Endothelial cell (in vitro differentiated cells): ENCODE data around the gene SGPL1. TPM values are rescaled to one million over a fixed set of nuclear protein-coding genes. Genes with fewer than 3 reads are reported as not detected.

Experiments used
- DNase-seq: peaks from one replicate; pipeline ENCODE4 v3.0.0; 2021; ENCODE audit warnings: low spot score
- H3K27ac Mint-ChIP-seq: one replicate; pipeline ENCODE4 v1.8.0; 2021; ENCODE audit warnings: mixed read lengths, inconsistent platforms; ENCODE audit not compliant: unreplicated experiment
- H3K27me3 Mint-ChIP-seq: one replicate; pipeline ENCODE4 v1.8.0; 2021; ENCODE audit warnings: mild to moderate bottlenecking, moderate library complexity, mixed read lengths, inconsistent platforms; ENCODE audit not compliant: unreplicated experiment
- H3K36me3 Mint-ChIP-seq: one replicate; pipeline ENCODE4 v1.8.0; 2021; ENCODE audit warnings: mild to moderate bottlenecking, low read depth, mixed read lengths, inconsistent platforms; ENCODE audit not compliant: unreplicated experiment
- H3K4me1 Mint-ChIP-seq: one replicate; pipeline ENCODE4 v1.8.0; 2021; ENCODE audit warnings: mild to moderate bottlenecking, mixed read lengths, inconsistent platforms; ENCODE audit not compliant: unreplicated experiment
- H3K4me3 Mint-ChIP-seq: one replicate; pipeline ENCODE4 v1.8.0; 2021; ENCODE audit warnings: mild to moderate bottlenecking, mixed read lengths, inconsistent platforms; ENCODE audit not compliant: unreplicated experiment
- H3K9me3 Mint-ChIP-seq: one replicate; pipeline ENCODE4 v1.8.0; 2021; ENCODE audit warnings: mixed read lengths, inconsistent platforms; ENCODE audit not compliant: unreplicated experiment
- total RNA-seq: library from RNA; stranded (reverse); fragmentation: NEBNext Ultra II Directional; extraction: Animal tissue kit (Norgen Biotek cat#: 25700); gene quantifications from one replicate; pipeline ENCODE4 v1.2.1, GENCODE V29; 2021; ENCODE audit not compliant: unreplicated experiment
- TF ChIP-seq, protein P1 (sequence below): fragments of 200-600 bp; sonication (generic); IDR thresholded peaks from one replicate; pipeline ENCODE4 v1.5.0; 2021; ENCODE audit warnings: antibody characterized with exemption; ENCODE audit not compliant: unreplicated experiment

The SGPL1 gene
- total RNA-seq, 1 donor from 2014 or later = 59.0 TPM

DNA sequence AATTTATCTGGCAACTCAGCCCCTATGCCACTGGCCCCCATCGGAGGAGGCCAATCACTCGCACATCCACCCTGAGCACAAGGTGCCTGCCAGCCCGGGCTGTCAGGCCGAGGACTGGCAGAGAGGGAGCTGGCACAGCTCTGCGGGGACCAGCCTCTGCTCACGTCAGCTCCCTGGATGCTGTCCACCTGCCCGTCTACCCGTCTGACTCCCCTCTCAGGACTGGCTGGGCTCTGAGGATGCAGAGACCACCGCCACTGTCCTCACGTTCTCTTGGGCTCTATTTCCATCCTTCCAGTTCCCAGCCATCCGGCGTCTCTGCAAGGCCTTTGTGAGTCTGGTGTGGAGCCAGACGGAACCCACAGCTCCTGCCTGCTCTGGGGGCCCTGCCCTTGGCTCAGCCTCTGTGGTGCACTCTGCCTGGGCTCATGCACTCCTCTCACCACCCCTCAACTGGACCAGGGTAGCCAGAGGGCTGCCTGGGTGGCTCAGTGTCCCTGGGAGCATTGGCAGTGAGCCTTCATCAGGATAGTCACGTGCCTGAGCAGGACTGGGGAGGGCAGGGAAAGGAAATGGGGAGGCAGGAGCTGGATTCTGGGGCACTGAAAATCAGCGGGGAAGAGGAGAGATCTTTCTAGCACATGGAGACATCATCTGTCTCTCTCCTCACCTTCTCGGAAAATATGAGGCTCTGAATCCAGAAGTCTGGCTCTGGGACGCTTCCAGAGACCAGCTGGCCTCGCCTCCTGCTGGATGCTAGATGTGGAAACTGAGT, 110.7 kb downstream of the SGPL1 start:
- TF ChIP-seq, protein P1, sequence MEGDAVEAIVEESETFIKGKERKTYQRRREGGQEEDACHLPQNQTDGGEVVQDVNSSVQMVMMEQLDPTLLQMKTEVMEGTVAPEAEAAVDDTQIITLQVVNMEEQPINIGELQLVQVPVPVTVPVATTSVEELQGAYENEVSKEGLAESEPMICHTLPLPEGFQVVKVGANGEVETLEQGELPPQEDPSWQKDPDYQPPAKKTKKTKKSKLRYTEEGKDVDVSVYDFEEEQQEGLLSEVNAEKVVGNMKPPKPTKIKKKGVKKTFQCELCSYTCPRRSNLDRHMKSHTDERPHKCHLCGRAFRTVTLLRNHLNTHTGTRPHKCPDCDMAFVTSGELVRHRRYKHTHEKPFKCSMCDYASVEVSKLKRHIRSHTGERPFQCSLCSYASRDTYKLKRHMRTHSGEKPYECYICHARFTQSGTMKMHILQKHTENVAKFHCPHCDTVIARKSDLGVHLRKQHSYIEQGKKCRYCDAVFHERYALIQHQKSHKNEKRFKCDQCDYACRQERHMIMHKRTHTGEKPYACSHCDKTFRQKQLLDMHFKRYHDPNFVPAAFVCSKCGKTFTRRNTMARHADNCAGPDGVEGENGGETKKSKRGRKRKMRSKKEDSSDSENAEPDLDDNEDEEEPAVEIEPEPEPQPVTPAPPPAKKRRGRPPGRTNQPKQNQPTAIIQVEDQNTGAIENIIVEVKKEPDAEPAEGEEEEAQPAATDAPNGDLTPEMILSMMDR = no peak
- Mint-ChIP-seq H3K27me3 (peaks cover 7% of the 10 kb centered on the region), H3K4me1 (no peaks in the 10 kb centered on the region), H3K9me3 (no peaks in the 10 kb centered on the region), H3K27ac (no peak overlapping the region), H3K36me3 (no peaks in the 10 kb centered on the region), H3K4me3 (no peak overlapping the region)
- no peak for DNase-seq

DNA sequence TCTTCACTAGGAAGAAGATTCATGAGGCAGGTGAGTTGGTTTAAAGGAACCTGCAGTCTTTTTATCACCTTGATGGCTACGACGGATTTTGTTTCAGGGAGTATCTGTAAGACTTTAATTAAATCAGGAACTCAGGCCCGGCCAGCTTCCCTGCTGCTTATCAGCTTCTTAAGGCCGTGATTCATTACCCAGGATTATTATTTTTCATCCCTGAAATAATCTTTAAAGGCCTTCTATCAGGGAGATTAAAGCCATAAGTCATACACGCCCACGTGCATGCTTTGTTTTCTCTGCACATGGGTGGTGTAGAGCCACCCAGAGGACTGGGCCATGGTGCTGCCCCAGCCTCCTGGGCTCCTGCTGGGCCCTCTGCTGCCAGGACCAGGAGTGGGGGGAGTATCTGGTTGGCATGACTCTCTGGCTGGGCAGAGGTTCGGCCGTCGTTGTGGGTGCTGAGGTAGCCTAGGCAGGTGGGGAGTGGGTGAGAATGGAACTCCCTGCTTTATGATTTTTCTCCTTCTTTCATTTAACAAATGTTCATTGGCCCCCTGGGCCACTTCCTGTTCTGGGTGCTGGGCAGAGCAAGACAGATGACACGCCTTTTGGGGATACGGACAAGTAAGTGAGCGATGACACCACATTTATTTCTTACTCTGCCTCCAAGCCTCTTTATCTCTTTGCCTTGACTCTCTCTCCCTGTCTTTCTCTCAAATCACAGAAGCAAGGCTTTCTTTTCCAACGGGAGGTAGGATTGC, 111.6 kb downstream of the SGPL1 start:
- DNase-seq = no peak
- H3K27ac Mint-ChIP-seq = no peak overlapping the region
- no peaks in the 10 kb centered on the region for H3K36me3 Mint-ChIP-seq
- no peaks in the 10 kb centered on the region for H3K4me1 Mint-ChIP-seq
- TF ChIP-seq, protein P1 = no peak
- H3K27me3 Mint-ChIP-seq = peaks cover 7% of the 10 kb centered on the region
- H3K4me3 Mint-ChIP-seq = no peak overlapping the region
- no peaks in the 10 kb centered on the region for H3K9me3 Mint-ChIP-seq

DNA sequence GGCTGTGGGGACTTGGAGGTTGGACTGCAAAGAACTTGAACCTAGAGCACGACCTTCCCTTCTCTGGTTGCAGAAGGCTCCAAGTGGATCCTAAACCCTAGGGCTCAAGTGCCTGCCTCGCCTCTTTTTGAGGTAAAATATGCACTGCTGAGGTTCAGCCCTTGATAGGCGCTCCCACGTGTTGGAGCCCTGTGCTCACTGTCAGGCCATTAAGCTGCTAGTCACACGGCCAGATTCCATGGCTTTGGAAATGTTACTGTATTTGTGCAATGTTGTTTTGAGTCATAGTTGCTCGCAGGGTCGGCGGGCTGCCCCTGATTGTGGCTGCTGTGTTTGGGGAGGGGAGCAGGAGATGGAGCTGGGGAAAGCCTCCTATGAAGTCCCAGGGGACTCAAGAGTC, 112.4 kb downstream of the SGPL1 start:
- TF ChIP-seq, protein P1 = no peak
- H3K4me1 Mint-ChIP-seq = no peaks in the 10 kb centered on the region
- no peak for DNase-seq
- H3K36me3 Mint-ChIP-seq = no peaks in the 10 kb centered on the region
- no peak overlapping the region for H3K4me3 Mint-ChIP-seq
- no peak overlapping the region for H3K27ac Mint-ChIP-seq
- peaks cover 7% of the 10 kb centered on the region for H3K27me3 Mint-ChIP-seq
- H3K9me3 Mint-ChIP-seq = no peaks in the 10 kb centered on the region

DNA sequence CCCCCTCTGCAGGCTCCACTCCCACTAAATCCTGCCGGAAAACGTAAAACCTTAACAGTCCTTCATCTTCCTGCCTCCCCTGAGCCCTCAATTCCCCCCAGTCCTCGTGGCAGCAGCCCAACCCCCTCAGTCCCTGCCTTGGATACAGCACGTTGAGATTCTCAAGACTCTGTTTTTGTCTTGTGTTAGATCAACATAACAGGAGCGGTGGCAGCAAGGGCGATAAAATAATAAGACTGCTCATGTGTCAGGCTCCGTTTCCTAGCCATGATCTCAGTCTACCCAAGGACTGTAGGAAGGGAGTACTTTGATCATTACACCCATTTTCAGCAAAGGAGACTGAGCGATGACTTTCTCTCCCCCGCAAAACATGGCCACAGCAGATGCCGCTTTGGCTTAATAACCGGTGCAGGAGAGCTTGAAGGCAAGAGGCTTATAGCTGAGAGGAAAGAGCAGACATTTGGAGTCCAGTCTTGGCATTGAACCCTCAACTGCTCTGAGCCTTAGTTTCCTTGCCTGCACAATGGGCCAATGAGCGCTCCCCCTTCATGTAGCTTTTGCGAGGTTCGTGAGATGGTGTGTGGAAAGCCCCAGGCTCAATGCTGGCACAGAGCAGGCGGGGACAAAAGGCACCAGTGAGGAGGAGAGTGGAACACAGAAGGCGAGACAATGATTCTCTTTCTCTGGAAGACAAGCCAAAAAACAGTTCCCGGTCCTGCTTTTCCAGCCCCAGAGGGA, 114.7 kb downstream of the SGPL1 start:
- DNase-seq = no peak
- no peaks in the 10 kb centered on the region for H3K36me3 Mint-ChIP-seq
- H3K4me3 Mint-ChIP-seq = no peak overlapping the region
- H3K9me3 Mint-ChIP-seq = no peaks in the 10 kb centered on the region
- TF ChIP-seq, protein P1 = no peak
- H3K4me1 Mint-ChIP-seq = peaks cover 2% of the 10 kb centered on the region
- peaks cover 9% of the 10 kb centered on the region for H3K27me3 Mint-ChIP-seq
- no peak overlapping the region for H3K27ac Mint-ChIP-seq

Other genes with a start within 250 kb of the SGPL1 start
- not detected for gene PRF1, start 213.2 kb upstream of the SGPL1 start, total RNA-seq
- 1.1 TPM for gene ADAMTS14, start 143.4 kb upstream of the SGPL1 start, total RNA-seq
- not detected for gene TBATA, start 30.6 kb upstream of the SGPL1 start, total RNA-seq
- 23.9 TPM for gene PCBD1, start 72.6 kb downstream of the SGPL1 start, total RNA-seq